ENCODE measurements around the gene SETD6. TPM values are rescaled to one million over a fixed set of nuclear protein-coding genes. Genes with fewer than 3 reads are reported as not detected.

Gene SETD6
- total RNA-seq, 1 experiment from 2014 or later, result 35.2 TPM

DNA sequence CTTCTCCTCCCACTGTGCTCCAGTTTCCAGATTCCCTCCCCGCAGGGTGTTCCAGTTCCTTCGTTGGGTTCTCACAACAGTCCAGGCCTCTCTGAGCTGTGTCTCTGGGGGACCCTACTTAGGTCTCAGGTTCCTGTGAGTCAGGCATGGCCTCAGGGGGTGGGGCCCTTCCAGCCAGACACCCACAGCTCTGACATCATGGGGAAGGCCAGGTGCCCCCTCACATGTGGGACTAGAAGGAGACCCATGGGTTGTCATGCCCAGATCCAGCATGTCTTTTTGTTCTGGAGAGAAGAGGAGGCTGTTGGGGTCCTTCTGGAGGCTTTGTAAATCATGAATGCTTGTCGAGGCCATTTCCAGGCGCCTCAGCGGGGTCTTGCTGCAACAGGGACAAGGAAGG, 47.4 kb upstream of the SETD6 start:
- Histone ChIP-seq H3K4me3 (ENCODE audit: low read depth, low read length, poor library complexity, severe bottlenecking) (no peak overlapping the region), H3K36me3 (ENCODE audit: insufficient read depth, low read length, poor library complexity, severe bottlenecking) (no peaks in the 10 kb centered on the region), H3K4me1 (ENCODE audit: insufficient read depth, low read length, poor library complexity, severe bottlenecking) (peaks cover 3% of the 10 kb centered on the region), H3K27ac (ENCODE audit: low read depth, low read length, poor library complexity, severe bottlenecking) (no peak overlapping the region), H3K27me3 (replicated peaks; ENCODE audit: insufficient read depth, low read depth, low read length, poor library complexity) (peaks cover 35% of the 10 kb centered on the region), H3K9me3 (ENCODE audit: low read depth, low read length, poor library complexity, severe bottlenecking) (no peaks in the 10 kb centered on the region)
- no peak for DNase-seq (ENCODE audit: low spot score)
- TF ChIP-seq, protein P1, sequence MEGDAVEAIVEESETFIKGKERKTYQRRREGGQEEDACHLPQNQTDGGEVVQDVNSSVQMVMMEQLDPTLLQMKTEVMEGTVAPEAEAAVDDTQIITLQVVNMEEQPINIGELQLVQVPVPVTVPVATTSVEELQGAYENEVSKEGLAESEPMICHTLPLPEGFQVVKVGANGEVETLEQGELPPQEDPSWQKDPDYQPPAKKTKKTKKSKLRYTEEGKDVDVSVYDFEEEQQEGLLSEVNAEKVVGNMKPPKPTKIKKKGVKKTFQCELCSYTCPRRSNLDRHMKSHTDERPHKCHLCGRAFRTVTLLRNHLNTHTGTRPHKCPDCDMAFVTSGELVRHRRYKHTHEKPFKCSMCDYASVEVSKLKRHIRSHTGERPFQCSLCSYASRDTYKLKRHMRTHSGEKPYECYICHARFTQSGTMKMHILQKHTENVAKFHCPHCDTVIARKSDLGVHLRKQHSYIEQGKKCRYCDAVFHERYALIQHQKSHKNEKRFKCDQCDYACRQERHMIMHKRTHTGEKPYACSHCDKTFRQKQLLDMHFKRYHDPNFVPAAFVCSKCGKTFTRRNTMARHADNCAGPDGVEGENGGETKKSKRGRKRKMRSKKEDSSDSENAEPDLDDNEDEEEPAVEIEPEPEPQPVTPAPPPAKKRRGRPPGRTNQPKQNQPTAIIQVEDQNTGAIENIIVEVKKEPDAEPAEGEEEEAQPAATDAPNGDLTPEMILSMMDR (conservative IDR thresholded peaks at IDR 0.05; ENCODE audit: low read depth, low read length), result no peak
- no peak for TF ChIP-seq EZH2 (IDR thresholded peaks at IDR 0.05; ENCODE audit: borderline replicate concordance, low read depth, low read length, poor library complexity, severe bottlenecking)
- ChIA-PET CTCF (interaction anchor here (0.6 kb wide), 1 partner anchor 132 kb away, joined by 4 read pairs; no protein-coding TSS in a partner anchor), POLR2A (ENCODE audit: low non-redundant PET) (no interaction called here)
- no TSS peak for BruUV-seq (replicated peaks)
- intact Hi-C loops (cut with micrococcal nuclease; ENCODE audit: unreplicated experiment), result no loop called here

DNA sequence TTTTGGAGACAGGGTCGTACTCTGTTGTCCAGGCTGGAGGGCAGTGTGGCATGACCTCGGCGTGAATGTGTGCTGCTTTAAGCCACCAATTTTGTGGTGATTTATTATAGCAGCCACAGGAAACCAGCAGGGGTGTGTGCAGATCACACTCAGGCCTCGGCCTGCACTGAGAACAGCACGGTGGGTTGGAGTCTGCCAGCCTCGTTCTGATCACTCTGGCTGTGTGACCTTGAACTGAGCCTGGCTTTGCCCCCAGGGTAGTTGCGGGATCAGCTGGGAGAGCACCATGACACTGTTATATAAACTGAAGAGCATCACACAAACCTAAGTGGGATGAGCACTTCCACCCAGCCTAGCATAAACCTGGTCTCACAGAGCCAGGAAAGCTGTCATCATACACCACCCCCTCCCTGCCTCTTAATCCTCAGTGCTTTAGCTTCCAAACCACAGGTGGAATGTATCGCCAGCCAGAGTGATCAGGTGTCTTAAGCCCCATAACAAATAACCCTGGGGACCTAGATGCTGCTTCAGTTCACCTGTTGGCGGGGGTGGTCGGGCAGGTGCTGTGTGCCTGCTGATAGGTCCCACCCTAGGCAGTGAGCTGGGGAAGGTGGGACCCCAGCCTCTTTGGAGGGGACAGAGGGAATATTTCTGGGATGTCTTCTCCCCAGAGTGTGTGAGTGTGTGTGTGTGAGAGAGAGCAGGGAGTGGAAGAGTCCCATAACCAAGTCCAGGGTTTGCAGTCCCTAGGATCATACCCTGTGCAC, 43.9 kb upstream of the SETD6 start:
- Histone ChIP-seq H3K27me3 (replicated peaks; ENCODE audit: insufficient read depth, low read depth, low read length, poor library complexity) (peaks cover 4% of the 10 kb centered on the region), H3K4me3 (ENCODE audit: low read depth, low read length, poor library complexity, severe bottlenecking) (no peak overlapping the region), H3K27ac (ENCODE audit: low read depth, low read length, poor library complexity, severe bottlenecking) (no peak overlapping the region), H3K36me3 (ENCODE audit: insufficient read depth, low read length, poor library complexity, severe bottlenecking) (no peaks in the 10 kb centered on the region), H3K4me1 (ENCODE audit: insufficient read depth, low read length, poor library complexity, severe bottlenecking) (no peaks in the 10 kb centered on the region), H3K9me3 (ENCODE audit: low read depth, low read length, poor library complexity, severe bottlenecking) (no peaks in the 10 kb centered on the region)
- CTCF ChIA-PET, result interaction anchor here (0.6 to 0.7 kb wide), 2 partner anchors 24 to 213 kb away, joined by 3 to 4 read pairs; partner anchors contain the start of gene SLC38A7
- BruUV-seq (replicated peaks), result no TSS peak
- no peak for DNase-seq (ENCODE audit: low spot score)
- TF ChIP-seq, protein P1 (conservative IDR thresholded peaks at IDR 0.05; ENCODE audit: low read depth, low read length), result no peak
- no peak for TF ChIP-seq EZH2 (IDR thresholded peaks at IDR 0.05; ENCODE audit: borderline replicate concordance, low read depth, low read length, poor library complexity, severe bottlenecking)
- POLR2A ChIA-PET (ENCODE audit: low non-redundant PET), result no interaction called here
- intact Hi-C loops (cut with micrococcal nuclease; ENCODE audit: unreplicated experiment), result no loop called here

DNA sequence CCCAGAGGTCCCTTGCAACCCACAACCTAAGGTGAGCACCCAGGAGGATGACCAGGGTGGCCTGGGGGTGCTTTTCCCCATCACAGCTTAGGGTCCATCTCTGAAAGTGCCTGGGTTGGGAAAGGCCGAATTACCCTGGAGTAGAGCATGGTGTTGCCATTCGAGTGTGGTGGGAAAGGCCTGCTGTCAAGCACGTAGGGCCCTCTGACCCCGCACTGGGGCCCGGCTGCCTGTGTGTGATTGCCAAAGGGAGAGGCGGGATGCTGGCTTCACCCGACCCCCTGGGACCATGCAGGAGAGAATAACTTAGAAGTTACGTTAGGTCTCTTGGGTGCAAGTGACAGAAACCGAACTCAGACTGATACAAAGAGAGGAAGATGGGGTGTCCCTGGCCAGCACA, 43.1 kb upstream of the SETD6 start:
- Histone ChIP-seq H3K27ac (ENCODE audit: low read depth, low read length, poor library complexity, severe bottlenecking) (no peak overlapping the region), H3K4me1 (ENCODE audit: insufficient read depth, low read length, poor library complexity, severe bottlenecking) (no peaks in the 10 kb centered on the region), H3K27me3 (replicated peaks; ENCODE audit: insufficient read depth, low read depth, low read length, poor library complexity) (no peaks in the 10 kb centered on the region), H3K36me3 (ENCODE audit: insufficient read depth, low read length, poor library complexity, severe bottlenecking) (no peaks in the 10 kb centered on the region), H3K4me3 (ENCODE audit: low read depth, low read length, poor library complexity, severe bottlenecking) (no peak overlapping the region), H3K9me3 (ENCODE audit: low read depth, low read length, poor library complexity, severe bottlenecking) (no peaks in the 10 kb centered on the region)
- no peak for TF ChIP-seq EZH2 (IDR thresholded peaks at IDR 0.05; ENCODE audit: borderline replicate concordance, low read depth, low read length, poor library complexity, severe bottlenecking)
- TF ChIP-seq, protein P1 (conservative IDR thresholded peaks at IDR 0.05; ENCODE audit: low read depth, low read length), result no peak
- BruUV-seq (replicated peaks), result no TSS peak
- intact Hi-C loops (cut with micrococcal nuclease; ENCODE audit: unreplicated experiment), result no loop called here
- ChIA-PET CTCF (no interaction called here), POLR2A (ENCODE audit: low non-redundant PET) (no interaction called here)
- DNase-seq (ENCODE audit: low spot score), result no peak
